Jurkat, Clone E6-1 (cell line): ENCODE results near the gene INPP5A.
A peak's percentile ranks its signal among the peaks of the same experiment; 100 is the strongest.

Source experiments
- DNase-seq: peaks from one replicate; pipeline ENCODE4 v3.0.0-alpha.2; 2011; ENCODE audit warnings: low read depth, low spot score
- H3K4me3 ChIP-seq: 2 replicates; pipeline ENCODE4 v1.5.1; 2011; ENCODE audit warnings: mild to moderate bottlenecking, low read length, control low read depth, moderate library complexity

The INPP5A gene

DNA sequence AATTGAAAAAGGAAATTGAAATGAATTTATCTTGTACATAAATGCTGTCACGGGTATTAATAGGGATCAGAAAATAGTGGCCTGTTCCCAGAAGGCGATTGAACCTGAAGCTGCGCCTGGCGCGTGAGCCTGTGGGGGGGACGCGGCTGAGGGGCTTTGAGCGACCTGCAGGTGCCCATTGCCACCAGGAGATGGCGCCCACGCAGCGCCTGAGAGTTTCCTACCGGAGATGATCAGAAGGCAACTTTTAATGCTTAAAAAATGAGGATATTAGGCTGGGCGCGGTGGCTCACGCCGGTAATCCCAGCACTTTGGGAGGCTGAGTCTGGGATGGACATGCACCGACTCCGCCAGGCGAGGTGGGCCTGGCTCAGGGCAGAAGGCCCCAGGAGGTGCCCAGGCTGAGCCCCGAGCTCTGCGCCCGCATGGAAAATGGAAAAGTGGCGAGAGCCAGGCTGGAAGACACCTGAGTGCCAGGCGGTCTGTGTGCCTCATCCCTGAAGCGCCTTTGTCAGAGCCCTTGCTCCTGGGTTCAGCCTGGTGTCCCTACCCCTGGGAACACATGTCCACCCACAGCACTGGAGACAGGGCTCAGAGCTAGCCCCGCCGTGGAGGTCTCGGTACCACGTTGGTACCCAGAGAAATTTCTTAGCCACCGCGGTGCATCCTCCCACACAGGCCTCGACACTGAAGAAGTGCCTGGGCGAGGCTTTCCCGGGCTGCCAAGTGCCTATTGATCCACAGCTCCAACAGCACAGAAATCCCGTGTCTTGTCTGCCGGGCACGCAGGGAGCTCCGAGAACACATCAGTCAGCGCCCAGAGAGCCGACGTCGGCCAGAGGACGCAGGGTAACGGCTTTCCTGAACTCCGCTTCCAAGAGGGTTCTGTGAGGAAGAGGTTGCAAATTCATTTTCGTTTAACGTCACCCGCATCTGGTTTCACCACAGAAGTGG lies 117.4 kb downstream of the INPP5A start:
- peak; percentile 20 for DNase-seq
- H3K4me3 ChIP-seq = no peak overlapping the region

DNA sequence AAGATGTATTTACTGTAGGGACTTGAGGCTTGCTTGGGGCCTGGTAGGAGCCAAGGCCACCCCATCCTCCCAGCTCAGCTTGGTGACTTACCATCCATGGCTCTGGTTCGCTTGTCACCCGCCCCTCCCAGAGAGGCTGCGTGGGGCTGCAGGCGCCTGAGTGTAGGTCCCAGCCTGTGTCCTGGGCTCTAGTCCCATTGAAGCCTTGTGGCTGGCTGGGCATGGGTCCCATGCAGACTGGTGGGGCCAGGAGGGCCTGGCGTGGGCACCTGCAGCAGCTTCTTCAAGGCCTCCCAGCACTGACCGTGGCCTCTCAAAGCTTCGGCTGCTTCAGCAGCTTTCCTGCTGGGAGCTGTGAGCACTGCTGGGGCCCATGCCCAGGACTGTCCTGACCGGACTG lies 118.1 kb downstream of the INPP5A start:
- DNase-seq = no peak
- no peak overlapping the region for H3K4me3 ChIP-seq

DNA sequence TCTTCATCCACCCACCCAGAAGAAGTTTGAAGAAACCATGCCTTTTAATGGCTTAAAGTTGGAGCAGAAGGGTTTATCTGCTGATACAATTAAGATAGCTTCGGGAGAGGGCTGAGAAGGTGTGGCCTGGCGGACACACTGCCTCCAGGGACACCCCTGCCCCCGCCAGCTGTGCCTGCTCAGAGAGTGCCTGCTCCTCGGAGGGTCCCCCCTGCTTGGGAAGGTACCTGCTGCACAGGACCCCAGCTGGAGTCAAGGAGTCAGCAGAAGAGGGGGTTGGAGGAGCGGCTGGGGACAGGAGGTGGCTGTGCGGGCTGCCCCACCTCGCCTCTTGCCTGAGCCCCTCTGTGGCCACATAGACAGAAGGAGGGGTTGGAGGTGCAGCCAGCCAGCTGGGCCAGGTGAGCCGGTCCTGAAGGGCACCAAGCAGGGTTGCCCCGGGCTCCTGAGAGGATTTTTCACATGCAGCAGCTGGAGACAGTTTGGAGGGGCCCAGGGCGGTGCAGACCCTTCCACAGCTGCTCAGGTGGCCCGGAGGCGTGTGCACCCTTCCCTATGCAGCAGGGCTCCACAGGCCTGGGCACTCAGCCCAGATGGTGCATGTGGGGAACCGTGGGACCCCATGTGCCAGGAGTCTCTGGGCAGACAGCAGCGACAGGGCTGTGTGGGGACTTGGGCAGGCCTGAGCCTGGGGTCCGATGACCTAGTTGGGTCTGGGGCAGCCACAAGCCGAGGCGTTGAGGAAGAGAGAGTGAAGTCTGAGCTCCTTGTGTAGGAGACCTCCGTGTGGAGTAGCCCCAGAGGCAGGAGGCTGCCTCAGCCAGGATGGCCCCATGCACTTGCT lies 118.9 kb downstream of the INPP5A start:
- no peak overlapping the region for H3K4me3 ChIP-seq
- DNase-seq = no peak

DNA sequence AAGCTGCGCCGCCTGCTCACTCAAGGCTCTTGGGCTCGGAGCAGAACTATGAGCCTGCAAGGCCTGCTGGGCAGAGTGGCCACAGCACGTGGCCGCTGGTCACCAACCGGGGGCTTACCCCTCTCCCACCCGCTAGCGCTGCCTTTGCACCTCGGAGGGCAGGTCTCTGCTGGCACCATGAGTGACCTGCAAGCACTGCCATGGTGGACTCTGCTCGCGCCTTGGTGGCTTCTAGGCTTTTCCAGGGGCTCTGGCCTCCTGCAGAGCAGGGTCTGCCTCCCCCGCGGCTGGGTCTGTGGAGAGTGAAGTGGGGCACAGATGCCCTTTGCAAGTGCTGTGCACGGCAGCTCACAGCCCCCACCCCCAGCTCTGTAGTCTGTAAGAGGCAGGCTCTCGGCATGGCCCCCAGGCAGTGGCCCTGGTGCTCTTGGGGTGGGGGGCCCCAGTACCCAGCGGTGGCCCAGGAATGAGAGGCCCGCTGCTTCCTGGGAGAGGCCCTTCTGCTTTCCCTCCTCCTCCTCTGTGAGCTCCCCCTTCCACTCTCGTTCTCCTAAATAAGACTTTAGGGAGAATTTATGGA lies 119.6 kb downstream of the INPP5A start:
- no peak overlapping the region for H3K4me3 ChIP-seq
- no peak for DNase-seq

DNA sequence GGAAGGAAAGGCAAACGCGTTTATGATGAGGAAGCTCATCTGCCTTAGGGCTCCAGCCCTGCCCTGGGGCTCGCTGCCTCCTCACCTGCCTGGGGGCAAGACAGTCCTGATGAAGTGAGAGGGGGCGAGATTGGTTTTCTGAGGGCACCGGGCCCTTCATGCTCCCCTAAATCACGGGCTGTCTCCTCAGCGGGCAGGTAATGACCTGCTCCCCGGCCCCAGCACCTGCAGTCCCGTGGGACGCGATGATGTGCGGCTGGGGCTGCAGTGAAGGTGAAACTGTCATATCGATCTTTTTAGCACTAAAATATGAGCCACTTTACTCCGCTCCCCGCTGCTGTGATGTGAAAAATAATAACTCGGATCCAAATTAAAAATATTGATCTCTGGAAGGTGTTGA lies 120.2 kb downstream of the INPP5A start:
- no peak for DNase-seq
- H3K4me3 ChIP-seq = no peak overlapping the region

DNA sequence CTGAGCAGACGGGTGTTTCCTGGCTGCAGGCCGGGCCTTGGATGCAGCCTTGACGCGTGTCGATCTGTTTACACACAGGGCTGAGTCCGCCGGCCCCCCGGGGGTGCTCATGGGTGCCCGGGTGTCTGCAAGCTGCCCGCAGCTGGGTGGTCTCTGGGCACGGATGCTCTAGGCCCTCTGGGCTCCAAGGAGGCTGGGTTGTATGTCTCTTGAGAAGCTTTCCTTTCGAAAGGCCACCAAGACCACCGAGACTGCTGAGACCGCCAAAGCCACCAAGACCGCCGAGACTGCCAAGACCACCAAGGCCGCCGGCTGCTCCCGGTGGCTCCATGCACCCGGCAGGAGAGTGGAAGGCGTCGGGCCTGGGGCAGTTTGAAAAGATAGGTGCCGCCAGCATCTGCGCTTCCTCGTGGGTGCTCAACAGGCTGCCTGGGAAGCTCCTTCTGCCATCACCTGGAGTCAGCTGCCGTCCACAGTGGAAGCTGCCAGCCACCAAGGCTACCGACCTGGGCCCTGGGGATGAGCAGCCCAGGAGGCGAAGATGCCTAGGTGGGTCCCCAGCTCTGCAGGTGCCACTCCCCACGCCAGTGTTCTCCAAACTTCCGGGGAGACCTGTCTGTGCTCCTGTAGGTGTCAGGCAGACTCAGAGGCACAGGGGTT lies 121.1 kb downstream of the INPP5A start:
- H3K4me3 ChIP-seq = no peak overlapping the region
- no peak for DNase-seq

DNA sequence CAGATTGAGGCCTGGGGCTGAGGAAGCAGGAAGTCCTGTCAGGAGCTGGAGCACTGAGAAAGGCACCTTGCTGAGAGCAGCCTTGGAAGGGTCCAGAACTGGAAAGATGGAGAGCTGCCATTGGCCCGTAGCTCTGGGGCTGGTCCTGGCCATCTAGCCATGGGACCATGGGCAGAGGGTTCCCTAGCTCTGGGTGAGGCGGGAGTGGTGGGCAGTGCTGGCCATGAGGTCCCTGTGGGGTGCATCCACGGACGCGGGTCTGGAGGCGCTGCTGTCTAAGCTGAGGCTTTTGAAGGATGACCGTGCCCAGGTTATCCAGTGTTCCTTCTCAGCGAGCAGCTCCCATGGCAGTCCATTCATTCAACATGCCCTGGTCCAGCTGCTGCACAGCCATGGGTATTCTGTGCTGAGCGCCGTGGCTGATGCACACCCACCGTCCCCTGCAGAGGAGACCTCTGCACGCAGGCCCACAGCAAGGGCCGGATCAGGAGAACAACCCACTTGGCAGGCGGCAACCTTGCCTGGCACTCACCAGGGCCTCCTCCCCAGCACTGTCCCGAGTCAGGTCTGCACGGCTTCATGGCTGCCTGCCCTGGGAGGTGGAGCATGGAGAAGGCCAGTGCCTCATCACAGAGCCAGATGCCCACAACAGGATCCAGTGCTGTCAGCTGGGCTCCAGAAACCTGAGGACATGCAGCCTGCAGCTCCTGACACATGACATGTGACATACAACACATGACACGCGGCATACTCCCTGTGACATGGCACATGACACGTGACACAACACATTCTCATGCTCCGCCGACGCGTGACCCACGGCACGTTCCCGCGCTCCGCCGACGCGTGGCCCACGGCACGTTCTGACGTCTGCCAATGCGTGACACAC lies 121.9 kb downstream of the INPP5A start:
- no peak for DNase-seq
- H3K4me3 ChIP-seq = no peak overlapping the region

DNA sequence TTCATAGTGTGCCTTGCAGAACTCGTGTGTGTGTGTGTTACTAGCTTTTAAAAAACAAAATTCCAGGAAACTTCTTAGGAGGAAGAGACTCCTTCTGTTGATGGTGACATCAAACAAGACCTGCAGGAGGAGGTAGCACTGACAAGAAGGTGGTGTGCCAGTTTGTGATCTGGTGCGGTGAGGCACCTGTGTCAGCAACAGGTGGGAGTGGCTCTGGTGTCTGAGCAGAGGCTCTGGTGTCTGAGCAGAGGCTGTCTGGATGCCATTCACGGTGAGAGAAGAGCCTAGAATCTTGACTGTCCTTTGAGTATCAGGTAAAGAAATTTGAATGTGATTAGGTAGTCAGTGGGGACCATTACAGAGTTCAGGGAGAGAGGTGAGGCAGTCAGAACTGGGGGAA lies 122.8 kb downstream of the INPP5A start:
- no peak for DNase-seq
- no peak overlapping the region for H3K4me3 ChIP-seq

DNA sequence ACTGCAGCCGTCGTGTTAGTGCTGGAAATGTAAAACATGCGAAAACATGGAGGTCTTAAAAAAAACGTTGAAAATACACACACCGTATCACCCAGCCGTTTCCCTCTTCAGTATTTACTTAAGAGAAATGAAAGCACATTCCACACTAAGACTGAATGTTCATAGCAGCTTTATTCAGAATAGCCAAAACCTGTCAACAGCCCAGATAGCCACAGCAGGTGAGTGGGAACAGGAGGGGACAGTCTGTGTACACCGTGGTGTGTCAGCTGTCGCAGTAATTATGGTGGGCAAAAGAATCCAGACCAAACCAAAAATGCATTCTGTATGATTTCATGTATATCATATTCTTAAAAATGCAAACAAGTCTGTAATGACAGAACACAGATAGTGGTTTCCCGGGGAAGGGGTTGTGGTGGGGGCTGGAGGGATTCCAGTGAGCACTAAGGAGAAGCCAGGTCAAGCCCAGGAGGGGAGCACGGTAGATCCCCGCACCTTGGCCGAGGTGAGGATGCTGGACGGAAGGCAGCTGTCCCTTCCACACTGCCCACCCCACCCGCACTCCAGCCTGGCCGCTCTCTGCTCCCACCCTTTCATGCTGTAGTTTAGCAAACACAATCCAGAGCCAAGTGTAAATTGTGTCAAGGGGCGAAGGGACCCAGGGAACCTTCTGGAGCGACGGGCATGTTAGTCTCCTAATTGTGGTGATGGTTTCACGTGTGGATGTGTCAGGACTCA lies 124.8 kb downstream of the INPP5A start:
- H3K4me3 ChIP-seq = no peak overlapping the region
- DNase-seq = no peak

DNA sequence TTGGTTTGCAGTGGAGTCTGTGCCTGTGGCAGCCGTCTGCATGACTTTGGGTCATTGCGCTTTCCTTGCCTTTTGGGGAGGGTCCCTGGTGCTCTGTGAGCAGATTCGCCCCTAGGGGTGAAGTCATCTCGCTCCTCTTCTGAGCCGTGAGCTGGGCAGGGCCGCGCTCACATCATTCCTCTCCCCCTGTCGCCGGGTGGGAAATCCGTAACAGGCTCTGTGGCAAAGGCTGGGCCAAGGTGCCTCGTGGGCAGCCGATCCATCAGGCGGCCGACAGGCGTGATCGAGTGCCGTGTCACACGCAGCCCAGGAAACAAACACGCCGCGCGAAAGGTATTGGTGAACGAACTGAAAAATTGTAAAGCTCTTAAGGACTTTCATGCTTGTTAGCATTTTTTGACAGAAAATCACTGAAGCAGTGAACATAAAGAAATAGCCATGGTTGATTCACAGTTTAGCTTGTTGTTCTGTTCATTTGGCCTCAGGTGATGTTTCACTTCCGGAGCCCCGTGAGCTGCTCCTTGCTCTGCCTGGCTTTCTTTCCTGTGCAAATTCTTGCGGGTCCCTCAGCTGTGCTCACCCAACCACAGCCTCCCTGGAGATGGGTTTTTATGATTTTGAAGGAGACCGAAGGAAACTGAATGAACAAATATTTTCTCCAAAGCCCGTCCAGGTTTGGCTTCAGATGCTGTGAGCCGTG lies 126.2 kb downstream of the INPP5A start:
- DNase-seq = no peak

DNA sequence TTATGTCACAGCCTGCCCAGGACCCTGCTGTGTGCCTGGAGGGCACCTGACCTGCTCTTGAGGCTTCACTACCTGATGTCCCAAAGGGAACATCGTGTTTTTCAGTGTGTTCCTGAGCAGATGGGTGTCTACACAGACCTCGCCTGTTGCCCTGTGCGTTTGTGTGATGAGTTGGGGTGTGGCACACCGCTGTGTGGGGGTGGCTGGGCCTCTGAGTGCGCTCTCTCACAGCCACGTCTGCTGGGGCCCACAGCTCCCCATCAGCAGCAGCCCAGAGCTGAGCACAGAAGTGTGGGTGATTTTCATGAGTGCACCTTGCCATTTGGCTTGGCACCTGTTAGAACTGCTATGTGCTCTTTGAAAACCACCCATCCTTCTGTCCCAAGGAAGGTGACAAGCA lies 126.8 kb downstream of the INPP5A start:
- DNase-seq = no peak
- no peak overlapping the region for H3K4me3 ChIP-seq

More for the DNA sequence above, 126.2 kb downstream of the INPP5A start:
- no peak overlapping the region for H3K4me3 ChIP-seq

DNA sequence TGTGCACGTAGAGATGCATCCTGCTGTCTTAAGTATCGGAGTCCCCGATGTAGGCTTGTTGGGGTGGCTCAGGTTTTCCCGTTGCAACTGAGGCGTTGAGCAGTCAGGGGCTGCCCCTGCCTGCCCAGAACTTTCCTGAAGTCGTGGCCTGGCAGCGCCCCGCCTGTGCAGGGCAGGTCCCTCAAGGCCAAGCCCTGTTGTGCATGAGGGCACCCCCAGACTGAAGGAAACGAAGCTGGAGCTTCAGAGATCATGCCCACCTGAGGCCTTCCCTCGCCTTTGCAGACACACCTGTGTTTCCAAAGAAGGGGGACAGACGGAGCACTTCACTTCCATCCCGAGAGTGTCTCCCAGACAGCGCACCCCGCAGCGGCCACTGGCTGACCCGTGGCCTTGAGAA lies 127.3 kb downstream of the INPP5A start:
- DNase-seq = no peak

DNA sequence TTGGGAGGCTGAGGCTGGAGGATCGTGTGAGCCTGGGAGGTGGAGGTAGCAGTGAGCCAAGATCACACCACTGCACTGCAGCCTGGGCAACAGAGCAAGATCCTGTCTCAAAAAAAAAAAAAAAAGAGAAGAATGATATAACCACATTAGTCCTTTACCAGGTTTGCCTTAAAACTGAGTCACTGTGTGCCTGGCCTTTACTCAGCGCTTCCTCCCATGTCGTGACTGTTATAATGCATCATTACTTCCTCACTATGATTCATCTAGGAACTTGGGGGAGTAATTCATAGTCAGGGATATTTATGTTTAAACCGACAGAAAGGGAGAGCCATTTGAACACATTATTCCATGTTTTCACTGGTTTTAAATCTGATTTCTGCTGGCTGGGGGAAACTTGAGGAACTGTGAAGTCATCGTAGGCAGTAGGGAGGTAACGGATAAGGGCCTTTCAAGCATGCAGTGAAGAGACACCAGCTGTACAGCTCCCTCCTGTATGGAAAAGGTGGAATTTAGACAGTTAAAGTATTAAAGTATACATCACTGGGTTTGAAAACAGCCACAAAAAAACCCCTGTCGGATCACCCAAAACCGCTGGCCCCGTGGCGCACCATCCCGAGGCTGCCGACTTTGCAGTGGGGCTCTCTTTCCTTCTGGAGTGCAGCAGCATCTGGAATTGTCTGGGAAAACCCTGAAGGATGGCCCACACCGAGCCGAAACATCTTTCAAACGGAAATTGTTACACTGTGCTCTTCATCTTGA lies 128.5 kb downstream of the INPP5A start:
- no peak overlapping the region for H3K4me3 ChIP-seq
- DNase-seq = no peak

More for the DNA sequence above, 127.3 kb downstream of the INPP5A start:
- no peak overlapping the region for H3K4me3 ChIP-seq

DNA sequence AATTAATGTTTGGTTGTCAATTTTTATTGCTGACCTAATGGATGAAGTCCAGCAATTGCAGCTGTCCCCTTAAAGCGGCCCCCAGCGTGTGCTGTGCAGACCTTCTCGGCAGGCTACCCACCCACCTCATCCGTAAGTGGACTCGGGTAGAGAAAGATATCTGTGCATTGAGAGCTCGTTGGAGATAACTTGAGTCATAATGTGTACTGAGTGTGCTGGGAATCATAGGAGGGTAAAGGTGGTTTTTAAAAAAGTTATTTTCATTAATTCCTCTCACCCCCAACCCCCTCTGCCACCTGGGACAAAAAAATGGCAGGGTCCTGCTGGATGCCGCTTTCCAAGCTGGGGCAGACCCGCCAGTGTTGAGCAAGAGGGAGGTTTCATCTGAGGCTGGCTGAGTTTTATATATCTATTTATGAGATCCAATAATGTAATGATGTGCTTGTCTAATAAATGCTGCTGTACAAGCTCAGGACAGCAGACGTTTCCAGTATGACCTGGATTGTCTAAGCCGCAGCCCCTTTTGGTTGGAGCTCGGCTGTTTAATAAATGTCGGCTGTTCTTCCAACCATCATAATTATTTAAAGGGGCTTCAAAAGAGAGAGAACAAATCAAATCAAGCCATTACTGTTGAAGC lies 129.2 kb downstream of the INPP5A start:
- DNase-seq = no peak
- no peak overlapping the region for H3K4me3 ChIP-seq

DNA sequence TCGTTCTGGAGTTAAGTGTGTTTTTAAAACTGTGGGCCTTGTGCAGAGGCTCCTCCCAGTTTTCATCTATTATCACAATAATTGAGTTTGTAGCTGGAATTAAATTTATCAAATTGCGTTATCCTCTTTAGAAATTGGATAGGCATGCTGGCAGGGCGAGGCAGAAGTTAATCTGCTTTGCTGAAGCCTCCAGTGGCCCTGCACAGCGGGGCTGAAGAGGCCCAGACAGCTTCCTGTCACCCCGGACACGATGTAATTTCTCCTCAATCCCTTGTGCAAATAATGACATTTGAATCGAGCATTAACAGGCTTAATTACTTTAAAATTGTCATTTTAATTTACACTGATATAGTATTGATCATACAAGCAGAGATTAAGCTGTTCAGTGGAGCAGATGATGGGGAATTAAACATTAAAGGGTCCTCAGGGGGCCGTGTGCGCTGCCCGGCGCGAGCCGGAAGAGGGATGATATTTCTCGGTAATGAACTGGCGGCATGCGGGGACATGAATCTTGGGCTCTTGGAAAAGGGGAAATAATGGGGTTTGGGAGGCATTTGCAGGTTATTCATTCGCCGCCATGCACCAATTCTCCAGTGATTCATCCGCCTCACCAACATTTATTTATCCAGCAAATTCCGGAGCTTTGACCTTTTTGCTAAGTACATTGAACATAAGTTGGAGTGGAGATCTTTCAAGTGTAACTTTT lies 129.9 kb downstream of the INPP5A start:
- no peak for DNase-seq
- no peak overlapping the region for H3K4me3 ChIP-seq

DNA sequence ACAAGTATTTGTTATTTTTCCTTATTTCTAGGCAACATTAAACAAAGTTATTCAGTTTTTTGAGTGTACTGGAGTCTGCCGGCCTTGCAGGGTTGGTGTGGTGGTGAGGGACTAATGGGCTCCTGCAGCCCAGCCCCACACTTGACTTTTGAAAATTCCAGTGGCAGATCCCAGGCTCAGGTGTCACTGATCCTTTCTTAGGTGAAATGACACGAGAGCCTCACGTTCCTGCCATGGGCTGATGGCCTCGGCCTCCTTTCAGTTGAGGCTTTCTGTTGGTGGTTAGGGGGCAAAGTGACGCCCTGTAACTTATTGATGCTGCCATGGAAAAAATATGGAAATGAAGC lies 130.4 kb downstream of the INPP5A start:
- no peak overlapping the region for H3K4me3 ChIP-seq
- DNase-seq = no peak
